ENCODE data around the gene ALKBH5. TPM values are rescaled to one million over a fixed set of nuclear protein-coding genes. Genes with fewer than 3 reads are reported as not detected.

ALKBH5 gene
- total RNA-seq, 3 donors from 2014 or later (not counting 1 experiment from before 2014, with no cell fraction given), result 95.6 to 114 (median 96.7) TPM

GRCh38 chr17:18194804-18195203 is 11.2 kb downstream of the ALKBH5 start:
- H3K27me3 Mint-ChIP-seq (ENCODE audit: low read depth in 2 of 2), result no peaks in the 10 kb centered on the region
- no peak for ATAC-seq
- no peak for TF ChIP-seq CTCF (IDR thresholded peaks at IDR 0.05)
- intact Hi-C loops (cut with micrococcal nuclease), result no loop called here
- Histone ChIP-seq H3K27me3 (ENCODE audit: control insufficient read depth, insufficient read depth, low read length) (no peaks in the 10 kb centered on the region), H3K4me1 (ENCODE audit: control insufficient read depth, insufficient read depth, low read length) (peaks cover 25% of the 10 kb centered on the region), H3K36me3 (ENCODE audit: control insufficient read depth, insufficient read depth, low read length) (peaks cover 47% of the 10 kb centered on the region), H3K4me3 (ENCODE audit: low read length) (no peak overlapping the region), H3K9me3 (ENCODE audit: control insufficient read depth, insufficient read depth, low read length) (no peaks in the 10 kb centered on the region), H3K27ac (ENCODE audit: low read length) (no peak overlapping the region)
- H3K36me3 Mint-ChIP-seq, result no peaks in the 10 kb centered on the region
- H3K4me3 Mint-ChIP-seq, result no peak overlapping the region
- DNase-seq, result no peak
- H3K9me3 Mint-ChIP-seq, result no peaks in the 10 kb centered on the region
- 93% methylated on average over 4 of the region's 4 CpGs for WGBS (ENCODE audit: insufficient coverage)
- peak overlapping the region in 1 of 2 donors; percentile 52 for H3K27ac Mint-ChIP-seq
- H3K4me1 Mint-ChIP-seq, result peaks cover 65 to 74% of the 10 kb centered on the region in 2 donors

- Mint-ChIP-seq H3K4me1 (peaks cover 67 to 72% of the 10 kb centered on the region in 2 donors), H3K4me3 (no peak overlapping the region), H3K36me3 (no peaks in the 10 kb centered on the region), H3K9me3 (no peaks in the 10 kb centered on the region), H3K27ac (peak overlapping the region in 1 of 2 donors; percentile 52), H3K27me3 (ENCODE audit: low read depth in 2 of 2) (no peaks in the 10 kb centered on the region)
- ATAC-seq (no peak), DNase-seq (no peak)
- WGBS (ENCODE audit: insufficient coverage), result 100% methylated on average over 4 of the region's 5 CpGs
- intact Hi-C loops (cut with micrococcal nuclease), result no loop called here
- H3K9me3 ChIP-seq (ENCODE audit: control insufficient read depth, insufficient read depth, low read length), result no peaks in the 10 kb centered on the region
- no peaks in the 10 kb centered on the region for H3K27me3 ChIP-seq (ENCODE audit: control insufficient read depth, insufficient read depth, low read length)
- H3K27ac ChIP-seq (ENCODE audit: low read length), result no peak overlapping the region
- no peak for TF ChIP-seq CTCF (IDR thresholded peaks at IDR 0.05)
- H3K4me3 ChIP-seq (ENCODE audit: low read length), result no peak overlapping the region
- H3K36me3 ChIP-seq (ENCODE audit: control insufficient read depth, insufficient read depth, low read length), result peaks cover 47% of the 10 kb centered on the region
- H3K4me1 ChIP-seq (ENCODE audit: control insufficient read depth, insufficient read depth, low read length), result peaks cover 22% of the 10 kb centered on the region
Observed at GRCh38 chr17:18195246-18195645, 11.6 kb downstream of the ALKBH5 start.

- Mint-ChIP-seq H3K36me3 (no peaks in the 10 kb centered on the region), H3K9me3 (no peaks in the 10 kb centered on the region), H3K27me3 (ENCODE audit: low read depth in 2 of 2) (no peaks in the 10 kb centered on the region), H3K4me1 (peaks cover 63% of the 10 kb centered on the region in 2 donors), H3K27ac (peak overlapping the region; percentile 7 to 74), H3K4me3 (no peak overlapping the region)
- no peak for DNase-seq
- no peak for ATAC-seq
- no peak overlapping the region for H3K4me3 ChIP-seq (ENCODE audit: low read length)
- no peaks in the 10 kb centered on the region for H3K9me3 ChIP-seq (ENCODE audit: control insufficient read depth, insufficient read depth, low read length)
- no peak overlapping the region for H3K27ac ChIP-seq (ENCODE audit: low read length)
- peaks cover 6% of the 10 kb centered on the region for H3K4me1 ChIP-seq (ENCODE audit: control insufficient read depth, insufficient read depth, low read length)
- H3K27me3 ChIP-seq (ENCODE audit: control insufficient read depth, insufficient read depth, low read length), result no peaks in the 10 kb centered on the region
- 93% methylated on average over 3 of the region's 3 CpGs for WGBS (ENCODE audit: insufficient coverage)
- peaks cover 46% of the 10 kb centered on the region for H3K36me3 ChIP-seq (ENCODE audit: control insufficient read depth, insufficient read depth, low read length)
- no peak for TF ChIP-seq CTCF (IDR thresholded peaks at IDR 0.05)
- intact Hi-C loops (cut with micrococcal nuclease), result no loop called here
Observed at GRCh38 chr17:18197535-18198194, 14.0 kb downstream of the ALKBH5 start.

- H3K36me3 Mint-ChIP-seq, result no peaks in the 10 kb centered on the region
- ATAC-seq (no peak), DNase-seq (no peak)
- no peaks in the 10 kb centered on the region for H3K27me3 Mint-ChIP-seq (ENCODE audit: low read depth in 2 of 2)
- H3K4me1 Mint-ChIP-seq, result peaks cover 66 to 67% of the 10 kb centered on the region in 2 donors
- H3K27ac Mint-ChIP-seq, result peak overlapping the region; percentile 7 to 74
- H3K27ac ChIP-seq (ENCODE audit: low read length), result no peak overlapping the region
- peaks cover 6% of the 10 kb centered on the region for H3K4me1 ChIP-seq (ENCODE audit: control insufficient read depth, insufficient read depth, low read length)
- H3K36me3 ChIP-seq (ENCODE audit: control insufficient read depth, insufficient read depth, low read length), result peaks cover 48% of the 10 kb centered on the region
- H3K9me3 Mint-ChIP-seq, result no peaks in the 10 kb centered on the region
- no peaks in the 10 kb centered on the region for H3K27me3 ChIP-seq (ENCODE audit: control insufficient read depth, insufficient read depth, low read length)
- H3K4me3 ChIP-seq (ENCODE audit: low read length), result no peak overlapping the region
- TF ChIP-seq CTCF (IDR thresholded peaks at IDR 0.05), result no peak
- no peaks in the 10 kb centered on the region for H3K9me3 ChIP-seq (ENCODE audit: control insufficient read depth, insufficient read depth, low read length)
- intact Hi-C loops (cut with micrococcal nuclease), result no loop called here
- WGBS (ENCODE audit: insufficient coverage), result 88% methylated on average over 4 of the region's 4 CpGs
- no peak overlapping the region for H3K4me3 Mint-ChIP-seq
Observed at GRCh38 chr17:18198530-18198929, 14.9 kb downstream of the ALKBH5 start.
